GM12873 (cell line): ENCODE results near the gene CINP.

Source experiments
- TF ChIP-seq, protein P1 (sequence below): IDR thresholded peaks from 2 replicates; pipeline ENCODE4 v1.5.1; 2012; ENCODE audit warnings: low read depth, mild to moderate bottlenecking, moderate library complexity, low read length, control low read depth; ENCODE audit not compliant: insufficient read depth; ENCODE audit errors: missing control alignments

CINP gene

DNA sequence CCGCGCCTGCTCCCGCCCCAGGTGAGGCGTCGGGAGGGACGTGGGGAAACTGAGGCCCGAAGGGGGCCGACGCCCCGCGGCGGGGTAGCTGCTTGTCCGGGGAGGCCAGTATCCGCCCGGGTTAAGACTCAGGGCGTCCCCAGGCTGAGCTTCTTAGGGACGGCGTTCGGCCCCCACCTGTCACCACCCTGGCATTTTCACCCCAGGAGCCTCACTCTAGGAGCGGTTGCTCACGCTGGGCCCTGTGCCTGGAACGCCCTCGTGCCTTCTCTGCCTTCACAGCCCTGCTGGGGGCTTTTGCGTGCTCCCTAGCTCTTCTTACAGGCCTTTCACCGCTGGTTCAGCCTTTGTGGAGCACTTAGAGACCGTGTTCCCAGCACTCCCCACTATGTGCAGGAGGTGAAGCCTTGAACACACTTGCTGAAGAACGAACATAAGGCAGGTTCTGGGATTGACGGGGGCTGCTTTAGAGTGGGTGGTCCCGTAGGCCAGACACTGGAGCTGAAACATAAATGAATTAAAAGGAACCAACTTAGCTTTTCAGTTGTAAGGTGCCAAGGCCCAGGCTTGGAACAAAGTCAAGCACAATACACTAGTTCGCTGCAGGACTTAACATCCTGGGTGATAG is 42.5 kb downstream of the CINP start:
- TF ChIP-seq, protein P1, sequence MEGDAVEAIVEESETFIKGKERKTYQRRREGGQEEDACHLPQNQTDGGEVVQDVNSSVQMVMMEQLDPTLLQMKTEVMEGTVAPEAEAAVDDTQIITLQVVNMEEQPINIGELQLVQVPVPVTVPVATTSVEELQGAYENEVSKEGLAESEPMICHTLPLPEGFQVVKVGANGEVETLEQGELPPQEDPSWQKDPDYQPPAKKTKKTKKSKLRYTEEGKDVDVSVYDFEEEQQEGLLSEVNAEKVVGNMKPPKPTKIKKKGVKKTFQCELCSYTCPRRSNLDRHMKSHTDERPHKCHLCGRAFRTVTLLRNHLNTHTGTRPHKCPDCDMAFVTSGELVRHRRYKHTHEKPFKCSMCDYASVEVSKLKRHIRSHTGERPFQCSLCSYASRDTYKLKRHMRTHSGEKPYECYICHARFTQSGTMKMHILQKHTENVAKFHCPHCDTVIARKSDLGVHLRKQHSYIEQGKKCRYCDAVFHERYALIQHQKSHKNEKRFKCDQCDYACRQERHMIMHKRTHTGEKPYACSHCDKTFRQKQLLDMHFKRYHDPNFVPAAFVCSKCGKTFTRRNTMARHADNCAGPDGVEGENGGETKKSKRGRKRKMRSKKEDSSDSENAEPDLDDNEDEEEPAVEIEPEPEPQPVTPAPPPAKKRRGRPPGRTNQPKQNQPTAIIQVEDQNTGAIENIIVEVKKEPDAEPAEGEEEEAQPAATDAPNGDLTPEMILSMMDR, result no peak

DNA sequence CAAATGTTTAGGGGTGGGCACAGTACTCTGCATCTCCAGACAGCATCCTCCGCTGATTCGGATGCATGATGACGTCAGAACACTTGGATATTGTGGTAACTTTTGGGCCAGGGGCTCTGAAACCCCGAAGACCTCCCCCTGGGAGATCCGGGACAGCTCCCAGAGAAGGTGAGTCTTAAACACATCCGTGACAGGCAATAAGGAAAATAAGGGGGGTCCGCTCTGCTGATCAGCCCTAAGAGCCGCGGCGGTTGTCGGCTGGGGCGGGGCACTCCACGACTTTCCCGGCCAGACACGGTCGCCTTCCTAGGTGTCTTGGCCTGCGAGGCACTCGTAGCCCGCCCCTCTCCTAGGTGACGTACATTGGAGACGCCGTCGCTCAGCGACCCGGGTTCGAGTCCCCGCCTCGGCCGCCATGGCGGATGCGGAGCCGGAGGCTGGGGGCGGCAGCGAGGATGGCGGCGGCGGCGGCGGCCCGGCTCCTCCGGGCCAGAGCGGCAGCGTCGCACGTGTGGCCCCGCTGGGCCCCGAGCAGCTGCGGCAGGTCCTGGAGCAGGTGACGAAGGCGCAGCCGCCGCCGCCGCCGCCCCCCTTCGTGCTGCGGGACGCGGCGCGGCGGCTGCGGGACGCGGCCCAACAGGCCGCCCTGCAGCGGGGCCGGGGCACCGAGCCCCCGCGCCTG is 43.2 kb downstream of the CINP start, which contains the start of gene ZNF839:
ZNF839 (plus strand) TSS at position 396 of the 682 bp plus-strand sequence; CDS start at position 416, 20 bp downstream.
- TF ChIP-seq, protein P1, result no peak

DNA sequence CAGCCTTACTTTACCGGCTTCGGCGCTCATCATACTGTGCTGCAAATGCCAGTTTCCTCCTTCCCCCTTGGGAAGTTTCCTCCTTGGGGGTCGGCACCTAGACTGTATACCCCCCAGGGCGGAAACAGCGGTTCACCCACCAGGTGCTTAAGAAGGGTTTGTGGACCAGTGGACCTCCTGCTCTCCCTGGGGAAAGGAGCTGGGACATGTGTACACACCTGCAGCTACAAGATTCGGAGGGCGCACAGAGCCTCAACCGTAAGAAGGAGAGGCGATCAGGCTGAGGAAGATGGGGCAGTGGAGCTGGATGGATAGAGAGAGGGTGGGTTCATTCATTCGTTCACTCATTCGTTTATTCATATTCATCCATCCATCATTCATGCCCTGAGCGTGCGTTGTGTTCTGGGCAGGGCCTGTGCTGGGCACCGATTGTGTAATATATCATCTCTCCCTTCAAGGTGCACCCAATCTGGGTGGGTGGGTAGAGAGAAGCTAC is 43.9 kb downstream of the CINP start:
- TF ChIP-seq, protein P1, result no peak

DNA sequence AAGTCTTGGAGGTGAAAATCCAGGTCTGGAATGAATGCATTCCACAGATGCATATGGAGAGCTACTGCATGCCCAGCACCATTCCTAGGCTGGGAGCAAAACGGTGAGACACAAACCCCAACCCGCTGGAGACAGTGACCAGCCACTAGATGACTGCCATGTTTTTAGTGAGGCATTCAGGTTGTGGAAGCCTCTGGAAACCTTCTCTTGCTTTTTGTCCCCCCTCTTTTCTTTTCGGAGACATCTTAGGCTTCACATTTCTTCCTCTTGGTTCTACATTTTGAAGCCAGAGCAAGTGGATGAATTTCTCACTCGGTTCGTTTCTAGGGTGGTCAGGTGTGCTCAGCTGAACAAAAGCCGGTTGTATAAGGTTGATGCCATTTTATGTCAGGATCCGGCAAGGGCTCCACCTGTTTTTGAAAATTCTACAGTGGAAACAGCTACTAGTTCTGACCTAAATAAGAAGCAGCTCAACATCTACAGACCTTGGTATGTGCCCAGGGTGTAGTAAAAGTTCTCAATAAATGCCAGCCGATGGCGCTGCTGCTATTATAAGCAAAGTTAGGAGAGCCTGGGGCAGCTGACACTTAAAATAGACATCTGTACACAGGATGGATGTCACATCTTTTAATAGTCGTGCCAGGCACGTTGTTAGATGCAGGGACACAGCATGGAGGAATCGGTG is 45.0 kb downstream of the CINP start:
- TF ChIP-seq, protein P1, result no peak

DNA sequence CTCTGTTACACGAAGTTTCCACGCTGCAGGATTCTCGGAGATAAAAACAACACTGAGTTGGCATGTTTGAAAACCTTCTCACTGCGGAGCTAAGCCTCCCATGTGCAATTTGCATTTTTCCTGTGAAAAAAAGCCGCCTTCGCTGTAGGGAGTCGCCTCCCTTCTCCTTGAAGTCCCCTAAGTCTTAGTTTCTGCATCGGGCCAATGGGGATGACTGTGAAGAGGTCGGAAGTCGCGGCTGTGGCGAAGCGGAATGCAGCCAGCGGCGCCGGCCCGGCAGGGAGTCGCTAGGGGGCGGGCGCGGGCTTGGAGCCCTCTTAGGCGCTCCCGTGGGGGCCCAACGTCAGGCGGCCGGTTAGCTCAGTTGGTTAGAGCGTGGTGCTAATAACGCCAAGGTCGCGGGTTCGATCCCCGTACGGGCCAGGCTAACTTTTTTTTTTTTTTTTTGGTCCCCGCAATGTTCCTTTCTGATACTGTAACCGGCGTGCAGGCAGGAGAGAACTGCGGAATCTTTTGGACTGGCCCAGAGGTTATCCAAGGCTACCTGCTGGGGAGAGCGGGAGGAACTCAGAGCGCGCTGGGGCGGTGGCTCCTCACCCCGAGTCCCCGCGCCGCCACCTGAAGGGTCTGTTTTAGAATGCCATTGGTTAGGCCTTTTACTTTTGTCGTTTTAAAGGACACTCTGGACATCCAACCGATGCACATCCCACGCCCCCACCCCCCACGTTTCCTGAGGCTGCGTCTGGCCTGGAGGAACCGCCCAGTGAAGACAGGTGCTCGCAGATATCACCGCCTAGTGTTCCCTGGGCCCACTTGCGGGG is 45.7 kb downstream of the CINP start:
- TF ChIP-seq, protein P1, result peak; percentile 74

DNA sequence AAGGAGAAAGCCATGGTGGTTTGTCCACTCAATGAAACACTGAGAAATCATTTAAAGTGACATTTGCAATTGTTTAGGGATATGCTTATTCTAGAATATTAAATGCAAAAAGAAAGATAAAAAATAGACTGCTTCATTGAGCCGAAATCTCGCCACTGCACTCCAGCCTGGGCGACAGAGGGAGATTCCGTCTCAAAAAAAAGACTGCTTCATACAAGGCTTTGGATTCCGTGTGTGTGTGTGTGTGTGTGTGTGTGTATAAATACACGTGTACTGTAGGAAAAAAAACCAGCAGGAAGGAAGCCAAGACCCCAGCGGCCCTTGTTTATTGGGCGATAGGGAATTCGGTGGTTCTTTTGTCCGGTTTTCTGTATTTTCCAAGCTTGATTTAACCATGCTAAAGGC is 46.4 kb downstream of the CINP start:
- TF ChIP-seq, protein P1, result no peak
